GM21381 (cell line): ENCODE data around the gene EIF2D.
"Not testable (repeated sequence)": the region's sequence is repeated elsewhere in the genome, so short reads cannot be mapped to it uniquely, and the experiment has no call there.

Experiments used
- ATAC-seq: cut with Tn5 transposase; IDR thresholded peaks from one replicate; pipeline ENCODE4 v1.9.1; 2021; ENCODE audit warnings: mild to moderate bottlenecking, moderate library complexity; ENCODE audit not compliant: unreplicated experiment

The EIF2D gene

GRCh38 chr1:206612129-206612876, at the start of gene EIF2D:
TSS of gene EIF2D (minus strand) at chr1:206612465. CDS start at chr1:206612342, 123 bp downstream.
- ATAC-seq, result peak; percentile 89

GRCh38 chr1:206661161-206661820, 49.0 kb upstream of the EIF2D start:
- ATAC-seq, result no peak

GRCh38 chr1:206660136-206660535, 47.9 kb upstream of the EIF2D start:
- ATAC-seq, result no peak

- no peak for ATAC-seq
Measured at GRCh38 chr1:206658981-206659273, 46.7 kb upstream of the EIF2D start.

GRCh38 chr1:206658264-206658980, 46.2 kb upstream of the EIF2D start:
- no peak for ATAC-seq

- ATAC-seq, result no peak
Measured at GRCh38 chr1:206657751-206658150, 45.5 kb upstream of the EIF2D start.

GRCh38 chr1:206656936-206657335, 44.7 kb upstream of the EIF2D start:
- ATAC-seq, result no peak

- no peak for ATAC-seq
Measured at GRCh38 chr1:206655471-206655882, 43.2 kb upstream of the EIF2D start.

GRCh38 chr1:206654828-206655227, 42.6 kb upstream of the EIF2D start:
- ATAC-seq, result no peak

- ATAC-seq, result no peak
Measured at GRCh38 chr1:206653715-206654459, 41.6 kb upstream of the EIF2D start.

GRCh38 chr1:206651958-206652890, 40.0 kb upstream of the EIF2D start:
- ATAC-seq, result no peak

GRCh38 chr1:206651014-206651413, 38.7 kb upstream of the EIF2D start:
- ATAC-seq, result no peak

GRCh38 chr1:206649261-206649921, 37.1 kb upstream of the EIF2D start:
- ATAC-seq, result no peak

- no peak for ATAC-seq
Measured at GRCh38 chr1:206647224-206647623, 35.0 kb upstream of the EIF2D start.

GRCh38 chr1:206646504-206646903, 34.2 kb upstream of the EIF2D start:
- no peak for ATAC-seq

GRCh38 chr1:206643118-206643698, 30.9 kb upstream of the EIF2D start:
- ATAC-seq, result no peak

- ATAC-seq, result not testable (repeated sequence)
Measured at GRCh38 chr1:206642074-206642473, 29.8 kb upstream of the EIF2D start.

GRCh38 chr1:206637605-206638004, 25.3 kb upstream of the EIF2D start:
- ATAC-seq, result no peak

GRCh38 chr1:206636671-206637070, 24.4 kb upstream of the EIF2D start:
- no peak for ATAC-seq
